Neural progenitor cell (in vitro differentiated cells): Measurements from ENCODE around the gene GTPBP3. TPM values are rescaled to one million over a fixed set of nuclear protein-coding genes. Genes with fewer than 3 reads are reported as not detected.
A peak's percentile ranks its signal among the peaks of the same experiment; 100 is the strongest.

Experiments used
- DNase-seq: peaks from one replicate; pipeline ENCODE4 v3.0.0-alpha.2; 2016; ENCODE audit warnings: low spot score
- H2AFZ ChIP-seq: fragments of 200-600 bp; sonication (generic); replicated peaks from 2 replicates; pipeline ENCODE4 v1.6.1; 2016; ENCODE audit warnings: antibody characterized with exemption
- H3F3A ChIP-seq: fragments of 200-600 bp; sonication (generic); 2 replicates; pipeline ENCODE4 v1.6.1; 2016; ENCODE audit warnings: antibody characterized with exemption, low read depth
- H3K27ac ChIP-seq: fragments of 200-600 bp; sonication (generic); 2 replicates; pipeline ENCODE4 v1.5.1; 2016; ENCODE audit warnings: mild to moderate bottlenecking
- H3K27me3 ChIP-seq: fragments of 200-600 bp; sonication (generic); 2 replicates; pipeline ENCODE4 v1.6.1; 2016; ENCODE audit warnings: mild to moderate bottlenecking, moderate library complexity
- H3K36me3 ChIP-seq: fragments of 200-600 bp; sonication (generic); 2 replicates; pipeline ENCODE4 v1.5.1; 2016
- H3K4me1 ChIP-seq: fragments of 200-600 bp; sonication (generic); 2 replicates; pipeline ENCODE4 v1.6.1; 2016; ENCODE audit warnings: mixed run types
- H3K4me2 ChIP-seq: fragments of 200-600 bp; sonication (generic); 2 replicates; pipeline ENCODE4 v1.6.1; 2016
- H3K4me3 ChIP-seq: fragments of 200-600 bp; sonication (generic); 2 replicates; pipeline ENCODE4 v1.5.1; 2016
- H3K79me2 ChIP-seq: fragments of 200-600 bp; sonication (generic); 2 replicates; pipeline ENCODE4 v1.6.1; 2016; ENCODE audit warnings: low read depth
- H3K9ac ChIP-seq: fragments of 200-600 bp; sonication (generic); 2 replicates; pipeline ENCODE4 v1.6.1; 2016
- H3K9me3 ChIP-seq: fragments of 200-600 bp; sonication (generic); 2 replicates; pipeline ENCODE4 v1.5.1; 2016; ENCODE audit warnings: low read depth
- H4K20me1 ChIP-seq: fragments of 200-600 bp; sonication (generic); 2 replicates; pipeline ENCODE4 v1.6.1; 2016; ENCODE audit warnings: low read depth
- H3K27ac Mint-ChIP-seq: 3 replicates; pipeline ENCODE4 v1.8.0; 2021; ENCODE audit warnings: mixed read lengths
- H3K27me3 Mint-ChIP-seq: 2 replicates; pipeline ENCODE4 v1.8.0; 2022; ENCODE audit warnings: low read depth, mild to moderate bottlenecking, inconsistent platforms, moderate library complexity, mixed read lengths; ENCODE audit not compliant: insufficient read depth
- H3K36me3 Mint-ChIP-seq: 3 replicates; pipeline ENCODE4 v1.8.0; 2021; ENCODE audit warnings: mixed read lengths
- H3K4me1 Mint-ChIP-seq: 3 replicates; pipeline ENCODE4 v1.8.0; 2021; ENCODE audit warnings: mixed read lengths
- H3K4me3 Mint-ChIP-seq: 3 replicates; pipeline ENCODE4 v1.8.0; 2021; ENCODE audit warnings: mild to moderate bottlenecking, moderate library complexity, mixed read lengths
- H3K9me3 Mint-ChIP-seq: 3 replicates; pipeline ENCODE4 v1.8.0; 2020; ENCODE audit warnings: mixed read lengths
- EZH2 ChIP-seq: fragments of 200-600 bp; sonication (generic); IDR thresholded peaks from 2 replicates; pipeline ENCODE4 v1.6.1; 2017; ENCODE audit warnings: antibody characterized with exemption, mild to moderate bottlenecking, moderate library complexity
- EZH2phosphoT487 ChIP-seq: fragments of 200-600 bp; sonication (generic); IDR thresholded peaks from 2 replicates; pipeline ENCODE4 v1.6.1; 2017; ENCODE audit warnings: antibody characterized with exemption
- total RNA-seq: library from RNA; depleted of rRNA; stranded (reverse); fragments of >200 nt; gene quantifications from 2 replicates; pipeline ENCODE4 v1.2.3, GENCODE V29; 2015; ENCODE audit warnings: low replicate concordance
- TF ChIP-seq, protein P1 (sequence below): fragments of 200-600 bp; sonication (generic); IDR thresholded peaks from 2 replicates; pipeline ENCODE4 v1.5.1; 2017; ENCODE audit warnings: antibody characterized with exemption, mild to moderate bottlenecking

GTPBP3 gene, protein sequence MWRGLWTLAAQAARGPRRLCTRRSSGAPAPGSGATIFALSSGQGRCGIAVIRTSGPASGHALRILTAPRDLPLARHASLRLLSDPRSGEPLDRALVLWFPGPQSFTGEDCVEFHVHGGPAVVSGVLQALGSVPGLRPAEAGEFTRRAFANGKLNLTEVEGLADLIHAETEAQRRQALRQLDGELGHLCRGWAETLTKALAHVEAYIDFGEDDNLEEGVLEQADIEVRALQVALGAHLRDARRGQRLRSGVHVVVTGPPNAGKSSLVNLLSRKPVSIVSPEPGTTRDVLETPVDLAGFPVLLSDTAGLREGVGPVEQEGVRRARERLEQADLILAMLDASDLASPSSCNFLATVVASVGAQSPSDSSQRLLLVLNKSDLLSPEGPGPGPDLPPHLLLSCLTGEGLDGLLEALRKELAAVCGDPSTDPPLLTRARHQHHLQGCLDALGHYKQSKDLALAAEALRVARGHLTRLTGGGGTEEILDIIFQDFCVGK
- 13.2 and 47.6 TPM in 2 replicates for total RNA-seq

- no peaks in the 10 kb centered on the region for H3K36me3 ChIP-seq
- peak within 1 kb of the TSS; percentile 79 for H2AFZ ChIP-seq
- peak within 1 kb of the TSS; percentile 70 for H3K27ac ChIP-seq
- H3K27me3 Mint-ChIP-seq = peaks cover 18% of the 10 kb centered on the region
- no peaks in the 10 kb centered on the region for H3K9me3 ChIP-seq
- H3K27me3 ChIP-seq = no peaks in the 10 kb centered on the region
- peak within 1 kb of the TSS; percentile 94 for H3K27ac Mint-ChIP-seq
- DNase-seq = peak; percentile 99
- peak within 1 kb of the TSS; percentile 93 for H3K4me2 ChIP-seq
- peaks cover 5% of the 10 kb centered on the region for H4K20me1 ChIP-seq
- peak within 1 kb of the TSS; percentile 94 for H3K4me3 ChIP-seq
- H3F3A ChIP-seq = peaks cover 44% of the 10 kb centered on the region
- peak within 1 kb of the TSS; percentile 38 for H3K9ac ChIP-seq
- H3K4me1 Mint-ChIP-seq = peaks cover 19% of the 10 kb centered on the region
- peak; percentile 8 for TF ChIP-seq EZH2
- TF ChIP-seq, protein P1, sequence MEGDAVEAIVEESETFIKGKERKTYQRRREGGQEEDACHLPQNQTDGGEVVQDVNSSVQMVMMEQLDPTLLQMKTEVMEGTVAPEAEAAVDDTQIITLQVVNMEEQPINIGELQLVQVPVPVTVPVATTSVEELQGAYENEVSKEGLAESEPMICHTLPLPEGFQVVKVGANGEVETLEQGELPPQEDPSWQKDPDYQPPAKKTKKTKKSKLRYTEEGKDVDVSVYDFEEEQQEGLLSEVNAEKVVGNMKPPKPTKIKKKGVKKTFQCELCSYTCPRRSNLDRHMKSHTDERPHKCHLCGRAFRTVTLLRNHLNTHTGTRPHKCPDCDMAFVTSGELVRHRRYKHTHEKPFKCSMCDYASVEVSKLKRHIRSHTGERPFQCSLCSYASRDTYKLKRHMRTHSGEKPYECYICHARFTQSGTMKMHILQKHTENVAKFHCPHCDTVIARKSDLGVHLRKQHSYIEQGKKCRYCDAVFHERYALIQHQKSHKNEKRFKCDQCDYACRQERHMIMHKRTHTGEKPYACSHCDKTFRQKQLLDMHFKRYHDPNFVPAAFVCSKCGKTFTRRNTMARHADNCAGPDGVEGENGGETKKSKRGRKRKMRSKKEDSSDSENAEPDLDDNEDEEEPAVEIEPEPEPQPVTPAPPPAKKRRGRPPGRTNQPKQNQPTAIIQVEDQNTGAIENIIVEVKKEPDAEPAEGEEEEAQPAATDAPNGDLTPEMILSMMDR = no peak
- peaks cover 15% of the 10 kb centered on the region for H3K79me2 ChIP-seq
- no peaks in the 10 kb centered on the region for H3K9me3 Mint-ChIP-seq
- peak within 1 kb of the TSS; percentile 100 for H3K4me3 Mint-ChIP-seq
- peaks cover 6% of the 10 kb centered on the region for H3K36me3 Mint-ChIP-seq
- H3K4me1 ChIP-seq = peaks cover 5% of the 10 kb centered on the region
Observed at GRCh38 chr19:17336872-17337674, at the start of gene GTPBP3. GTPBP3 (plus strand) TSS chr19:17337553; CDS start chr19:17337612, 59 bp downstream.

DNA sequence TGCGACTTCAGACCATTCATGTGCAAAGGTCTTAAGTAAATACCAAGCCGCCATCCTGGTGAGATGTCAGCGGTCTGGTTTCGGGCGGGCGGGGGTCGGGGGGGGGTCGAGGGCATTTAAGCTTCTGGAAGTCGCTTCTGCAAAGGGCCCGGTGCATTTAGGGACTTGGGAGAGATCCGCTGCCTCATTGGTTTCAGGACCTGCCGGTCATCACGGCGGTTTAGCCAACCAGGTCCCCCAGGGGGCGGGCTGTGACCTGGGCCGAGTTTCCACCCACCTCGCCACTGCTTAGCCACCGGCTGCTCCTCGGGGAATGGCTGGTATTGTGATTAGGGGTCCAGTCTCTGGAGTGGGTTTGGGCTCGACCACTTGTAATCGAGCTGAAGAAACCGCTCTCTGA is 47.9 kb upstream of the GTPBP3 start:
- peak overlapping the region; percentile 63 for H3K4me2 ChIP-seq
- TF ChIP-seq EZH2 = no peak
- no peak overlapping the region for H3K27ac Mint-ChIP-seq

DNA sequence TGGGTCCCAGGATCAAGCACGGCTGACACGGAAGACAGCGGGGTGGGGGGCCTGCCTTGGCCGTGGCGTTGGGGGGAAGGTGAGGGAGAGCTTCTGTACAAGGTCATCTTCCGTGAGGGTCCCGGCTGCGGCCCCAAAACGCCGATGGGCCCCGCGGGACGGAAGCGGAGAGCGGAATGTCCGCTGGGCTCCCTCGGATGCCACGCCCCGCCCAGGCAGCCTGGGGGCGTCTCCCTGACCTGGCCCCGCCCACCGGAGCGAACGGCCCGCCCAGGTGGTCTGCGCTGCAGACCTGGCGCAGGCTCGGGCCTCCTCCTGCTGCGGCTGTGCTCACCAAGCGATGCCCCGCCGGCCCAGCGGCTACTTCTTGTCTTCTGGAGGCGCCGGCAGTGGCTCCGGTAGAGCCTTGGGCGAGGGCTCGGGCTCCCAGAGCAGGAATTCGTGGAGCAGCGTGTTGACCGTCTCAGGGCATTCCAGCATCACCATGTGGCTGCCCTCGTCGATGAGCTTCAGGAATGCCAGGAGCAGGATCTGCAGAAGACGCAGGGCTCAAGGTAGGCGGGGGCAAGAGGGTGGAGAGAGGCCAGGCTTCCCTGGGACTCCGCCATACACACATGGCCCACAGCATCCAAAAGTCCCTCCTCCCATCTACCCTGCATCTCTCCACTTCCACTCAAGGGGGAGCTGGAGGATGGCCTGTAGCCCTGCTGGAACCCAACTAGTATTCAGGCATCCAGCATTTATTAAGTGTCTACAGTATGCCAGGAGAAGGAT is 44.9 kb upstream of the GTPBP3 start:
- Histone ChIP-seq H3F3A (peaks cover 48% of the 10 kb centered on the region), H2AFZ (peak overlapping the region; percentile 58), H3K9ac (no peak overlapping the region), H3K27ac (peak overlapping the region; percentile 75), H3K79me2 (no peaks in the 10 kb centered on the region), H3K36me3 (no peaks in the 10 kb centered on the region), H3K4me1 (peaks cover 3% of the 10 kb centered on the region), H3K27me3 (no peaks in the 10 kb centered on the region), H4K20me1 (no peaks in the 10 kb centered on the region), H3K9me3 (no peaks in the 10 kb centered on the region), H3K4me3 (peak overlapping the region; percentile 49), H3K4me2 (peak overlapping the region; percentile 79)
- H3K27me3 Mint-ChIP-seq = peaks cover 5% of the 10 kb centered on the region
- peak overlapping the region; percentile 85 for H3K4me3 Mint-ChIP-seq
- TF ChIP-seq, protein P1 = peak; percentile 57
- no peak for TF ChIP-seq EZH2phosphoT487
- peaks cover 3% of the 10 kb centered on the region for H3K4me1 Mint-ChIP-seq
- DNase-seq = peak; percentile 92
- H3K36me3 Mint-ChIP-seq = peaks cover 13% of the 10 kb centered on the region
- no peak overlapping the region for H3K27ac Mint-ChIP-seq
- H3K9me3 Mint-ChIP-seq = no peaks in the 10 kb centered on the region

More for the DNA sequence above, 47.9 kb upstream of the GTPBP3 start:
- peaks cover 3% of the 10 kb centered on the region for H3K4me1 Mint-ChIP-seq
- Histone ChIP-seq H3F3A (peaks cover 48% of the 10 kb centered on the region), H2AFZ (peak overlapping the region; percentile 27), H3K36me3 (no peaks in the 10 kb centered on the region), H3K4me1 (peaks cover 3% of the 10 kb centered on the region), H3K27me3 (no peaks in the 10 kb centered on the region), H3K4me3 (peak overlapping the region; percentile 23), H3K9me3 (no peaks in the 10 kb centered on the region), H3K9ac (no peak overlapping the region), H3K27ac (no peak overlapping the region), H3K79me2 (no peaks in the 10 kb centered on the region), H4K20me1 (no peaks in the 10 kb centered on the region)
- H3K4me3 Mint-ChIP-seq = peak overlapping the region; percentile 68
- DNase-seq = peak; percentile 92
- H3K9me3 Mint-ChIP-seq = no peaks in the 10 kb centered on the region
- H3K36me3 Mint-ChIP-seq = peaks cover 3% of the 10 kb centered on the region
- H3K27me3 Mint-ChIP-seq = peaks cover 5% of the 10 kb centered on the region
